SK-N-MC (cell line): ENCODE data around the gene ITGAE.
"Not testable (repeated sequence)": the region's sequence is repeated elsewhere in the genome, so short reads cannot be mapped to it uniquely, and the experiment has no call there.

ENCODE experiments used
- DNase-seq: peaks from one replicate; pipeline ENCODE4 v3.0.0-alpha.2; 2011; ENCODE audit warnings: low read depth, low spot score
- H3K27ac ChIP-seq: fragments of 200-600 bp; sonication (generic); 2 replicates; pipeline ENCODE4 v1.5.1; 2016; ENCODE audit warnings: mixed run types
- H3K36me3 ChIP-seq: fragments of 200-600 bp; sonication (generic); 2 replicates; pipeline ENCODE4 v1.6.1; 2017; ENCODE audit warnings: antibody characterized with exemption, low read length, mixed read lengths; ENCODE audit not compliant: insufficient read depth
- H3K4me3 ChIP-seq: fragments of 200-600 bp; sonication (generic); 2 replicates; pipeline ENCODE4 v1.5.1; 2016
- H3K9ac ChIP-seq: fragments of 200-600 bp; sonication (generic); 2 replicates; pipeline ENCODE4 v1.8.0; 2017; ENCODE audit warnings: mixed run types, mixed read lengths; ENCODE audit not compliant: insufficient read length
- H3K9me3 ChIP-seq: fragments of 200-600 bp; sonication (generic); 2 replicates; pipeline ENCODE4 v1.6.1; 2017; ENCODE audit warnings: low read depth, mild to moderate bottlenecking, antibody characterized with exemption, low read length, moderate library complexity, mixed read lengths
- EZH2 ChIP-seq: fragments of 200-600 bp; sonication (generic); IDR thresholded peaks from one replicate; pipeline ENCODE4 v1.6.1; 2017; ENCODE audit warnings: antibody characterized with exemption
- FOXP2 ChIP-seq: optimal IDR thresholded peaks from 2 replicates; pipeline ENCODE3; 2011; ENCODE audit warnings: mild to moderate bottlenecking, moderate library complexity; ENCODE audit not compliant: insufficient read depth; ENCODE audit errors: extremely low read length, control extremely low read depth
- POLR2AphosphoS5 ChIP-seq: IDR thresholded peaks from 2 replicates; pipeline ENCODE4 v1.6.1; 2012; ENCODE audit warnings: mild to moderate bottlenecking, low read depth, low read length, borderline replicate concordance

The ITGAE gene, protein sequence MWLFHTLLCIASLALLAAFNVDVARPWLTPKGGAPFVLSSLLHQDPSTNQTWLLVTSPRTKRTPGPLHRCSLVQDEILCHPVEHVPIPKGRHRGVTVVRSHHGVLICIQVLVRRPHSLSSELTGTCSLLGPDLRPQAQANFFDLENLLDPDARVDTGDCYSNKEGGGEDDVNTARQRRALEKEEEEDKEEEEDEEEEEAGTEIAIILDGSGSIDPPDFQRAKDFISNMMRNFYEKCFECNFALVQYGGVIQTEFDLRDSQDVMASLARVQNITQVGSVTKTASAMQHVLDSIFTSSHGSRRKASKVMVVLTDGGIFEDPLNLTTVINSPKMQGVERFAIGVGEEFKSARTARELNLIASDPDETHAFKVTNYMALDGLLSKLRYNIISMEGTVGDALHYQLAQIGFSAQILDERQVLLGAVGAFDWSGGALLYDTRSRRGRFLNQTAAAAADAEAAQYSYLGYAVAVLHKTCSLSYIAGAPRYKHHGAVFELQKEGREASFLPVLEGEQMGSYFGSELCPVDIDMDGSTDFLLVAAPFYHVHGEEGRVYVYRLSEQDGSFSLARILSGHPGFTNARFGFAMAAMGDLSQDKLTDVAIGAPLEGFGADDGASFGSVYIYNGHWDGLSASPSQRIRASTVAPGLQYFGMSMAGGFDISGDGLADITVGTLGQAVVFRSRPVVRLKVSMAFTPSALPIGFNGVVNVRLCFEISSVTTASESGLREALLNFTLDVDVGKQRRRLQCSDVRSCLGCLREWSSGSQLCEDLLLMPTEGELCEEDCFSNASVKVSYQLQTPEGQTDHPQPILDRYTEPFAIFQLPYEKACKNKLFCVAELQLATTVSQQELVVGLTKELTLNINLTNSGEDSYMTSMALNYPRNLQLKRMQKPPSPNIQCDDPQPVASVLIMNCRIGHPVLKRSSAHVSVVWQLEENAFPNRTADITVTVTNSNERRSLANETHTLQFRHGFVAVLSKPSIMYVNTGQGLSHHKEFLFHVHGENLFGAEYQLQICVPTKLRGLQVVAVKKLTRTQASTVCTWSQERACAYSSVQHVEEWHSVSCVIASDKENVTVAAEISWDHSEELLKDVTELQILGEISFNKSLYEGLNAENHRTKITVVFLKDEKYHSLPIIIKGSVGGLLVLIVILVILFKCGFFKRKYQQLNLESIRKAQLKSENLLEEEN

DNA sequence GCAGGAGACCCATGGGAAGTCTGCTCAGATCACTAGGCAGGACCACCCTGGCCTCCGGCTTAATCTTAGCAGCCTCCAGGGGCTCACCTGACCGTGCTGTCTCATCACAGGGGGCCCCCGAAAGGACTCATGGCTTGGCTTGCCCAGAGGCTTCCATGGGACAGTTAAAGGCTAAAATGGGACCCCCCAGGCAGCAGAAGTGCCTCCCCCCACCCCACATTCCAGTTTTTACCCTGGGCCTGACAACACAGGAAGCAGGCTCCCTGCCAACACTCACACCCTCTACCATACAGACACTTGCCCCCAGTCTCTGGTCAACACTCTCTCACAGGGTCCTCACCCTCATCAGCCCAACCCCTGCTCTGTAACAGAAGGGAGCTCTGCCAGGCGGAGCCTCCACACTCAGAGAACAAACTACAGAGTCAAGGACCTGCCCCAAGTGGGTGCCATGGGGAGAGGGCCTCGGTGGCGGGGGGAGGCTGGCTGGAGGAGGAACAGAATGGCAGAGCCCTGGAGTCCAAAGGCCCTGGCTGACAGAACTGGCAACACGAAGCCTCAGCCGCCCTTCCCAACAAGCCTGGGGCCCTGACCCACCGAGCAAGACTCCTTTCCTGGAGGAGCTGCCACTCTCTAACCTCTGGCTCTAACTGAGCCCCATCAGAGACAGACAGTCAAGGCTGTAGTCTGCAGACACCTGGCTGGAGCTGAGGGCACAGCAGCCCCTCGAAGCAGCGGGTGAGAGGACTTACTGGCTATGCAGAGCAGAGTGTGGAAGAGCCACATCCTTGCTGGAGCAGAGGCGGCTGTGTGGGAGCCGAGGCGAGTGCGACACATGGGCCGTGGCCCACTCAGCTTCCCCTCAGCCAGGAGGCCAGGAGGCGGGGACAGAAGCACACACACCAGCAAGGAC, at the start of gene ITGAE:
Gene ITGAE, minus strand, starts transcription at position 827 of the 910 bp plus-strand sequence. Its CDS starts 44 bp downstream, at position 783.
- Histone ChIP-seq H3K27ac (no peak within 1 kb of the TSS), H3K9me3 (no peaks in the 10 kb centered on the region), H3K9ac (no peak within 1 kb of the TSS), H3K36me3 (no peaks in the 10 kb centered on the region), H3K4me3 (no peak within 1 kb of the TSS)
- no peak for TF ChIP-seq EZH2
- TF ChIP-seq POLR2AphosphoS5: no peak
- no peak for TF ChIP-seq FOXP2
- no peak for DNase-seq

DNA sequence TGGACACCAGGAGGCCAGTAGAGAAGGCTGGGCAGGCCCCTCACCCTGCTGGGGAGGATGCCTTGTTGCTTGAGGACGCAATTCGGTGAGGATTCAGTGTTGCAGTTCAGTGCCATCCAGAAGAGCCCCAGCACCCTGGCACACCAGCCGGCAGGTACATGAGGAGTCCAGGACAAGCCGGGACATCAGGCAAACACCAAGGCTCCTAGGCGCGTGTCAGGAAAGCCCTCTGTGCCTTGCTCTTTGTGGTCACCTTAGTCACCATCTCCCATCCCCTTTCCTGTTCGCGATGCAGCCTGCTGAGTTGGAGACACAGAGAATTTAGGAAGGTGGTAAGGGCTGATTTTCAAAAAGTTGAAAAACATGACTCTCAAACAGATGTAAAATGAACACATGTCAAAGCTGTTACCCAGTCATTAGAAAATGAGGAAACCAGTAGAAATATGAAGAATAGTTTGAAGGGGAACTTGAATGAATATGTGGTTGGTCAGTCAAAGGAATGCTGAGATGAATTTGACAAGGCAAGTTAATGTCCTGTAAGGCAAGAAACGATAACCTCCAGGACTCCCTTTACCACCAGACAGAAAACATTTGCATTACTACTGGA, 47.3 kb upstream of the ITGAE start:
- Histone ChIP-seq H3K9me3 (no peaks in the 10 kb centered on the region), H3K27ac (no peak overlapping the region), H3K9ac (no peak overlapping the region), H3K36me3 (peaks cover 11% of the 10 kb centered on the region), H3K4me3 (no peak overlapping the region)
- DNase-seq: no peak
- TF ChIP-seq POLR2AphosphoS5 (no peak), EZH2 (no peak), FOXP2 (no peak)

DNA sequence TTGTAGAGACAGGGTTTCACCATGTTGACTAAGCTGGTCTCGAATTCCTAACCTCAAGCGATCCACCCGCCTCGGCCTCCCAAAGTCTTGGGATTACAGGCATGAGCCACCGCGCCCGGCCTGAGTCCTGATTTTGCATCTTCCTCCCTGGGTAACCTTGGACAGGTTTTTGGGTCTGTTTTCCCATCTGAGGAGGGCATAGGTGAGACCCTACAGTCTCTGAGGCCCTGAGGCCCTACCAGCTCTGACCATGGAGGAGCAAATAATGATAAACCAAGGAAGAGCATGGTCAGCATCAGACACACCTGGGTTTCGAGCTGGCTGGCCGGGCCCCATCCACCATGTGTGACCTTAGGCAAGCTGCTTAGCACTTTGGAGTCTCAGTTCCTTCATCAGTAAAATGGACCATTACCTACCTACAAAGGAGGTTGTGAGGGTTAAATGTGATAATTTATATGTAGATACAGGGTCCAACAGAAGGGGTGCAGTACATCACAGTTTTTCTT, 46.2 kb upstream of the ITGAE start:
- TF ChIP-seq EZH2: no peak
- no peak for TF ChIP-seq FOXP2
- TF ChIP-seq POLR2AphosphoS5: no peak
- Histone ChIP-seq H3K36me3 (peaks cover 21% of the 10 kb centered on the region), H3K27ac (no peak overlapping the region), H3K4me3 (no peak overlapping the region), H3K9ac (no peak overlapping the region), H3K9me3 (no peaks in the 10 kb centered on the region)
- DNase-seq: no peak

DNA sequence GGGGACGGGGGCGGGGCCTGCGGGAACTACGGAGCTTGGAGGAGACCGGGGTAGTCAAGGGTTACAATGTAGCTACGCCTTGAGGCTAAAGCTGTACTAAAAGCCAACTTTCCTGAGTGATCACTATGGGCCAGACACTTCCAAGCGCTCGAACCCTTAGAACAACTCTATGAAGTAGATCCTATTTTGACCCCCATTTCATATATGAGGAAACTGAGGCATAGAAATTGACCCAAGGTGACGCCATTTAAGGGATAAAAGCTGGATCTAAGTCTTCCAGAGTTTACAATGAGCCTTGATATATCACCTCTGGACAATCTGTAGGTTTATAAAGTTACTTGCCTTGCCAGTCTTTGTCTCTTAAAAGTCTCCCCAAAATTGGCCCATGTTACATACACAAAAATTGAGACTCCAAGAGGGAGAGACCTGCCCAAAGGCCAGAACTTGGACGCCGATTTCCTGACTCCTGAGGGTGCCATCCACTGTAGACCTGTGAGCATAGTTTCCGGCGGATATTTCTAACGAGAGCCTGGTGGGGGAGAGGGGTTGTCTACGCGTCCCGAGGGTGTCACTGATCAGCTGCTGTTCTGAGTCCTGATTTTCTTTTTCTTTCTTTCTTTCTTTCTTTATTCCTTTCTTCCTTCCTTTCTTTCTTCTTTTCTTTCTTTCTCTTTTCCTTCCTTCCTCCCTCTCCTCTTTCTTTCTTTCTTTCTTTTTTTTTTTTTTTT, 45.6 kb upstream of the ITGAE start:
- Histone ChIP-seq H3K27ac (no peak overlapping the region), H3K36me3 (peaks cover 27% of the 10 kb centered on the region), H3K9ac (no peak overlapping the region), H3K9me3 (no peaks in the 10 kb centered on the region), H3K4me3 (peak overlapping the region; percentile 60)
- DNase-seq: peak; percentile 48
- TF ChIP-seq POLR2AphosphoS5 (no peak), EZH2 (no peak), FOXP2 (peak; percentile 1)

DNA sequence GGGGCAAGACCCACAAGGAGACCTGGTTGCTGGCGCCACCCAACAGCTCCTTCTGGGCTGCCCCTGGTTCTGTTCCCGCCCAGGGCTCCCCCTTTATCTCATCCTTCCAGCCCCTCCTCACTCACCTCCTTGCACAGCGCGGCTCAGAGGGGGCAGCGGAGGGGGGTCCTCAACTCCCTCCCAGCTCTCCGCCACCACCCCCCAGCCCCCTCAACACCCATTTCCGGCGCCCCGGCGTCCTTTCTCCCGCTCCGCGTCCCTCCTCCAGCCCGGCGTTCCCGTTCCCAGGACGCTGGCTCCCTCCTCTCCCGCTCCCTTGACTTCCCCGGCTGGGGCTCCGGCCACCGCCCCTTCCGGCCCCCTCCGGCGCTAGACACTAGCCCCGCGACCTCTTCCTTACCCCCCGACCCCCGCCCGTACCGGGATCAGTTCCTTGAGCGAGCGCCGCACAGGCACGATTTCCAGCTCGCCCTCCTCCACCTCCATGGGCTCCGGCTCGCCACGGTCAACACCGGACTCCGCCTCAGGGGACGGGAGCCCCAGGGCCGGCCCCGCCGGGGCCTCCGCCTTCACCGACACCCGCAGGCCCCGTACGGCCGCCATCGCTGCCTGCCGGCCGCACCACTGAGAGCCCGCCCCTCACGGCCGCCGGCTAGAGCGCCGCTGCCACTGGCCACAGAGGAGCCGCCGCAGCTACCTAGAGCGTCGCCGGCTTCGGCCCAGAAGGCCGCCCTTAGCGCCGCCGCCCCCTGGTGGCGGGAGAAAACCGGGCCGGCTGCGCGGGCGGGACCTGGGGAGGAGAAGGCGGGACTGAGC, 44.8 kb upstream of the ITGAE start, which contains the start of gene NCBP3:
Gene NCBP3, minus strand, starts transcription at position 626 of the 816 bp plus-strand sequence. Its CDS starts 23 bp downstream, at position 603.
- Histone ChIP-seq H3K27ac (peak within 1 kb of the TSS; percentile 55; the same call in 1 of the 2 replicates), H3K9me3 (no peaks in the 10 kb centered on the region), H3K9ac (peak within 1 kb of the TSS; percentile 97), H3K36me3 (peaks cover 33% of the 10 kb centered on the region), H3K4me3 (peak within 1 kb of the TSS; percentile 89)
- DNase-seq: no peak
- TF ChIP-seq EZH2 (no peak), FOXP2 (peak; percentile 50), POLR2AphosphoS5 (peak; percentile 74; the same call in 1 of the 2 replicates)

DNA sequence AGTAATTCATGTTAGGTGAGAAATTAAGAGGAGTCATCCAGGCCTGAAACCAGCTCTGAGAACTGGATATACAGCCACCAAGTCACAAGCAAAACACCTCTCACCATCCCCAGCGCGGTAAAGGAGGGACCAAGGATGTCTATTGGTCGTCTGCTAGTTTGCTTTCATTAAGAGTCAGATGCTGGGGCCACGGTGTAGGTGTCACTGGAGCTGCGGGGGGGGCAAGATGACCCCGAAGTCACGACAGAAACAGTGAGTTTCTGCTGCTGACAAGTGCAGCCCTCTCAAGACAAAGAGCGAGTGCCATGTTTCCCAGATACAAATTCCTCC, 44.3 kb upstream of the ITGAE start:
- Histone ChIP-seq H3K36me3 (peaks cover 38% of the 10 kb centered on the region), H3K9me3 (no peaks in the 10 kb centered on the region), H3K4me3 (peak overlapping the region; percentile 89), H3K27ac (no peak overlapping the region), H3K9ac (peak overlapping the region; percentile 97)
- TF ChIP-seq POLR2AphosphoS5: no peak
- no peak for TF ChIP-seq EZH2
- no peak for TF ChIP-seq FOXP2
- no peak for DNase-seq

DNA sequence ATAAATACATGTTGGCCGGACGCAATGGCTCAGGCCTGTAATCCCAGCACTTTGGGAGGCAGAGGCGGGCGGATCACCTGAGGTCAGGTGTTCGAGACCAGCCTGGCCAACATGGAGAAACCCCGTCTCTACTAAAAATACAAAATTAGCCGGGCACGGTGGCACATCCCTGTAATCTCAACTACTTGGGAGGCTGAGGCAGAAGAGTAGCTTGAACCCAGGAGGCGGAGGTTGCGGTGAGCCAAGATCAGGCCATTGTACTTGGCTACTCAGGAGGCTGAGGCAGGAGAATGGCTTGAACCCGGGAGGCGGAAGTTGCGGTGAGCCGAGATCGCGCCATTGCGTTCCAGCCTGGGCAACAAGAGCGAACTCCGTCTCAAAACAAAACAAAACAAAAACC, 43.6 kb upstream of the ITGAE start:
- DNase-seq: not testable (repeated sequence)
- H3K4me3 ChIP-seq: peak overlapping the region; percentile 89

More for the DNA sequence above, 43.6 kb upstream of the ITGAE start:
- H3K27ac ChIP-seq, H3K9me3 ChIP-seq: not testable (repeated sequence)
- Histone ChIP-seq H3K36me3 (peaks cover 45% of the 10 kb centered on the region), H3K9ac (peak overlapping the region; percentile 97)
